GM23338 (cell line): ENCODE results near the gene ADD3. TPM values are rescaled to one million over a fixed set of nuclear protein-coding genes. Genes with fewer than 3 reads are reported as not detected.

Source experiments
- ATAC-seq: fragments of 200-7000 bp; cut with Tn5 transposase; 3 replicates; pipeline ENCODE4 v1.9.1; 2020
- DNase-seq: peaks from one replicate; pipeline ENCODE4 v3.0.0-alpha.2; 2015; ENCODE audit warnings: low spot score
- H2AFZ ChIP-seq: fragments of 200-600 bp; sonication (generic); 2 replicates; pipeline ENCODE4 v1.8.0; 2016; ENCODE audit warnings: antibody characterized with exemption, mild to moderate bottlenecking, moderate library complexity
- H3F3A ChIP-seq: fragments of 200-600 bp; sonication (generic); replicated peaks from 2 replicates; pipeline ENCODE4 v1.8.0; 2017; ENCODE audit warnings: antibody characterized with exemption, mixed run types, low read depth
- H3K27ac ChIP-seq: fragments of 200-600 bp; sonication (generic); 2 replicates; pipeline ENCODE4 v1.6.1; 2016; ENCODE audit warnings: low read depth
- H3K27me3 ChIP-seq: fragments of 200-600 bp; sonication (generic); 2 replicates; pipeline ENCODE4 v1.8.0; 2016; ENCODE audit warnings: mild to moderate bottlenecking, mixed run types, moderate library complexity; ENCODE audit not compliant: insufficient read depth
- H3K36me3 ChIP-seq: fragments of 200-600 bp; sonication (generic); 2 replicates; pipeline ENCODE4 v1.8.0; 2016; ENCODE audit warnings: mild to moderate bottlenecking; ENCODE audit not compliant: insufficient read depth
- H3K4me1 ChIP-seq: fragments of 200-600 bp; sonication (generic); 2 replicates; pipeline ENCODE4 v1.8.0; 2016; ENCODE audit warnings: mild to moderate bottlenecking, moderate library complexity; ENCODE audit not compliant: insufficient read depth
- H3K4me2 ChIP-seq: fragments of 200-600 bp; sonication (generic); 2 replicates; pipeline ENCODE4 v1.7.1; 2017; ENCODE audit warnings: mixed run types
- H3K4me3 ChIP-seq: fragments of 200-600 bp; sonication (generic); 2 replicates; pipeline ENCODE4 v1.6.1; 2016; ENCODE audit warnings: mixed run types
- H3K79me2 ChIP-seq: fragments of 200-600 bp; sonication (generic); replicated peaks from 2 replicates; pipeline ENCODE4 v1.8.0; 2017; ENCODE audit warnings: mild to moderate bottlenecking; ENCODE audit not compliant: insufficient read depth
- H3K9me2 ChIP-seq: fragments of 200-600 bp; sonication (generic); 2 replicates; pipeline ENCODE4 v1.8.0; 2017; ENCODE audit not compliant: insufficient read depth
- H4K20me1 ChIP-seq: fragments of 200-600 bp; sonication (generic); replicated peaks from 2 replicates; pipeline ENCODE4 v1.8.0; 2017; ENCODE audit warnings: mild to moderate bottlenecking; ENCODE audit not compliant: insufficient read depth
- H3K27ac Mint-ChIP-seq: 2 replicates; pipeline ENCODE4 v1.8.0; 2020; ENCODE audit warnings: inconsistent platforms, mild to moderate bottlenecking, moderate library complexity, mixed read lengths
- H3K27me3 Mint-ChIP-seq: 3 replicates; pipeline ENCODE4 v1.8.0; 2022; ENCODE audit warnings: low read depth, mild to moderate bottlenecking, moderate library complexity, mixed read lengths, inconsistent platforms; ENCODE audit not compliant: insufficient read depth, poor library complexity
- H3K36me3 Mint-ChIP-seq: 3 replicates; pipeline ENCODE4 v1.8.0; 2021; ENCODE audit warnings: low read depth, mild to moderate bottlenecking, inconsistent platforms, moderate library complexity, mixed read lengths
- H3K4me1 Mint-ChIP-seq: 3 replicates; pipeline ENCODE4 v1.8.0; 2020; ENCODE audit warnings: mild to moderate bottlenecking, inconsistent platforms, mixed read lengths
- H3K4me3 Mint-ChIP-seq: 3 replicates; pipeline ENCODE4 v1.8.0; 2021; ENCODE audit warnings: moderate library complexity, mild to moderate bottlenecking, inconsistent platforms, mixed read lengths
- H3K9me3 Mint-ChIP-seq: 3 replicates; pipeline ENCODE4 v1.8.0; 2020; ENCODE audit warnings: moderate library complexity, mild to moderate bottlenecking, inconsistent platforms, mixed read lengths
- CREB1 ChIP-seq: fragments of 250-450 bp; sonication (Bioruptor Pico); IDR thresholded peaks from 2 replicates; pipeline ENCODE4 v1.5.0; 2020; ENCODE audit warnings: low read depth, mild to moderate bottlenecking, moderate library complexity
- JUNB ChIP-seq: IDR thresholded peaks from one replicate; pipeline ENCODE4 v1.6.1; 2016; ENCODE audit warnings: antibody characterized with exemption; ENCODE audit not compliant: unreplicated experiment
- ZNF462 ChIP-seq: fragments of 250-450 bp; sonication (Bioruptor Pico); IDR thresholded peaks from 2 replicates; pipeline ENCODE4 v1.5.0; 2020; ENCODE audit warnings: mild to moderate bottlenecking, moderate library complexity
- polyA plus RNA-seq: library from polyadenylated mRNA; unstranded; fragments of >200 nt; fragmentation: Nextera tagmentation; extraction: Ambion mirVana; gene quantifications from 2 replicates; pipeline ENCODE4 v1.2.1, GENCODE V29; 2016
- total RNA-seq: library from RNA; depleted of rRNA; stranded (reverse); fragments of >200 nt; shearing (Covaris generic); gene quantifications from 2 replicates; pipeline ENCODE4 v1.2.3, GENCODE V29; 2014

Gene ADD3
- total and polyA plus RNA-seq, 2 experiments from 2014 or later = 68.5 to 767 TPM

- TF ChIP-seq ZNF462 (CRISPR knock-in tag) = no peak
Observed at GRCh38 chr10:109960682-109961081, 47.1 kb upstream of the ADD3 start (continued).

DNA sequence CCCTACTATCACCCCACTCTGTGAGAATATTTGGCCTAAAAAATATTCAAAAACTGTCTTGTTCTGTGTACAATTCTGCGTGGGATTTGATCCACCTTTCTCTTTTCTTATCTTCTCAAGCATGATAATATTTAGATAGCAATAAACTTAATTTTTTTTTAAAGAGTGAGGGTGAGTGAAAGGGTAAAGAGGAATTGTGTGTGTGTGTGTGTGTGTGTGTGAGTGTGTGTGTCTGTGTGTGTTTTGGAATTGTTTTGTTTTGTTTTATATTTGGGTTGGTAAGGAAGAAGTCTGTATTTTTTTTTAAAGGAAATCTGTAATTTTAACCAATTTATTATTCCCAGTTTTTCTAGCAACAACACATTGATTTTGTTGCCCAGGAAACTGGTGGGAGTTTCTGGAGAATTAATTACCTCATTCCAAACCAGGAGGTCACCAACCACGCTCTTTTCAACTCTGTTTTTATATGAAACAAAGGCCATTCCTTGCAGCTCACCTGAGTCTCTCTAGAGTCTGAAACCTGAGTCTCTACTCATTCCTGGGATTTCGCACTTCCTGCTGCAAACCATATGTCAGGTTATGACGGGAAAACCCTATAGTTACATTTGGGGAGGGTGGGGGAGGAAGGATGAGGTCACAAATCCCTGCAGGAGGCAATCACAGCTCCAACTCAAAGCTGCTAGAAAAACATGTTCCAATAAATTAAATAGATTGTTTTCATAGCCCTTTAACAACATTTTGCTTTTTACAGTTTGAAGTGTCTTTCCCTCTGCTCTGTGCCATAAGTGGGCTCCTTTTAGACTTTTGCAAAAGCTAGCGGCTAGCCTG lies 46.4 kb upstream of the ADD3 start:
- DNase-seq (peak; percentile 77), ATAC-seq (peak; percentile 74)
- Histone ChIP-seq H3K36me3 (no peaks in the 10 kb centered on the region), H3K27ac (peak overlapping the region; percentile 9; the same call in 1 of the 2 replicates), H3K27me3 (no peaks in the 10 kb centered on the region), H3K79me2 (no peaks in the 10 kb centered on the region), H2AFZ (peak overlapping the region; percentile 75), H4K20me1 (no peaks in the 10 kb centered on the region), H3K4me3 (no peak overlapping the region), H3K4me2 (peak overlapping the region; percentile 15; the same call in 1 of the 2 replicates), H3F3A (no peaks in the 10 kb centered on the region), H3K4me1 (peaks cover 18% of the 10 kb centered on the region), H3K9me2 (no peaks in the 10 kb centered on the region)
- Mint-ChIP-seq H3K36me3 (no peaks in the 10 kb centered on the region), H3K27me3 (peaks cover 2% of the 10 kb centered on the region), H3K4me1 (peaks cover 35% of the 10 kb centered on the region), H3K4me3 (no peak overlapping the region), H3K27ac (peak overlapping the region; percentile 83), H3K9me3 (no peaks in the 10 kb centered on the region)
- TF ChIP-seq CREB1 (CRISPR knock-in tag) (peak; percentile 72), JUNB (no peak)
